ENCODE measurements around the gene CWC27.

DNA sequence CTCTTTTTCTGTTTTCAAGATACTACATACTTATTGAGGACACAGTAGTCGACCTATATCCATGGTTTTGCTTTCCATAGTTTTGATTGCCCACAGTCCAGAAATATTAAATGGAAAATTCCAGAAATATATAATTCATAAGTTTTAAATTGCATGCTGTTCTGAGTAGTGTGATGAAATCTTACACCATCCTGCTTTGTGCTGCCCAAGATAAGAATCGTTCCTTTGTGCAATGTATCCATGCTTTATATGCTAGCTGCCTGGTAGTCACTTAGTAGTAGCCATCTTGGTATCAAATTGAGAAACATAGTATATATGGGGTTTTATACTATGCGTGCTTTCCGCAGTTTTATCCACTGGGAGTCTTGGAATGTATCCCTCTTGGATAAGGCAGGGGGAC, 59.0 kb downstream of the CWC27 start:
- no peak for TF ChIP-seq GATA2 (IDR thresholded peaks at IDR 0.05; ENCODE audit: low read depth, low read length)
- no peak for TF ChIP-seq GATA3 (IDR thresholded peaks at IDR 0.05; ENCODE audit: low read depth, low read length)

Measured in SH-SY5Y (cell line).